ENCODE measurements around the gene C20orf202. TPM values are rescaled to one million over a fixed set of nuclear protein-coding genes. Genes with fewer than 3 reads are reported as not detected.
A peak's percentile ranks its signal among the peaks of the same experiment; 100 is the strongest.

C20orf202 gene
- total RNA-seq, 1 experiment from 2014 or later = 0.05 TPM

- no peak for DNase-seq (ENCODE audit: extremely low read depth, low read depth)
These were observed 20.1 kb upstream of the C20orf202 start for GRCh38 chr20:1183153-1183552.

GRCh38 chr20:1184260-1184637 lies 19.0 kb upstream of the C20orf202 start:
- no peak for DNase-seq (ENCODE audit: extremely low read depth, low read depth)

GRCh38 chr20:1184638-1185315 lies 18.5 kb upstream of the C20orf202 start, which contains the start of gene TMEM74B:
Gene TMEM74B (minus strand): TSS chr20:1184981. CDS start chr20:1183801, 1,180 bp downstream.
- no peak for DNase-seq (ENCODE audit: extremely low read depth, low read depth)

- DNase-seq (ENCODE audit: extremely low read depth, low read depth) = no peak
These were observed 17.9 kb upstream of the C20orf202 start for GRCh38 chr20:1185316-1185741.

- DNase-seq (ENCODE audit: extremely low read depth, low read depth) = peak; percentile 64
These were observed 17.4 kb upstream of the C20orf202 start for GRCh38 chr20:1185790-1186334.

- no peak for DNase-seq (ENCODE audit: extremely low read depth, low read depth)
These were observed 16.8 kb upstream of the C20orf202 start for GRCh38 chr20:1186367-1186991.

GRCh38 chr20:1187605-1188171 lies 15.6 kb upstream of the C20orf202 start:
- no peak for DNase-seq (ENCODE audit: extremely low read depth, low read depth)

GRCh38 chr20:1188347-1188746 lies 14.9 kb upstream of the C20orf202 start:
- no peak for DNase-seq (ENCODE audit: extremely low read depth, low read depth)

GRCh38 chr20:1189827-1190226 lies 13.4 kb upstream of the C20orf202 start:
- DNase-seq (ENCODE audit: extremely low read depth, low read depth) = no peak

- DNase-seq (ENCODE audit: extremely low read depth, low read depth) = no peak
These were observed 12.4 kb upstream of the C20orf202 start for GRCh38 chr20:1190847-1191246.

- DNase-seq (ENCODE audit: extremely low read depth, low read depth) = no peak
These were observed 12.0 kb upstream of the C20orf202 start for GRCh38 chr20:1191299-1191698.

- no peak for DNase-seq (ENCODE audit: extremely low read depth, low read depth)
These were observed 8.0 kb upstream of the C20orf202 start for GRCh38 chr20:1195226-1195625.

GRCh38 chr20:1196634-1197033 lies 6.6 kb upstream of the C20orf202 start:
- DNase-seq (ENCODE audit: extremely low read depth, low read depth) = no peak

GRCh38 chr20:1197801-1198200 lies 5.5 kb upstream of the C20orf202 start:
- DNase-seq (ENCODE audit: extremely low read depth, low read depth) = no peak

- DNase-seq (ENCODE audit: extremely low read depth, low read depth) = no peak
These were observed 4.5 kb upstream of the C20orf202 start for GRCh38 chr20:1198751-1199150.

GRCh38 chr20:1199212-1199873 lies 3.9 kb upstream of the C20orf202 start:
- no peak for DNase-seq (ENCODE audit: extremely low read depth, low read depth)

- DNase-seq (ENCODE audit: extremely low read depth, low read depth) = no peak
These were observed 3.3 kb upstream of the C20orf202 start for GRCh38 chr20:1199964-1200363.

GRCh38 chr20:1203630-1204029 lies 376 bp downstream of the C20orf202 start:
- DNase-seq (ENCODE audit: extremely low read depth, low read depth) = no peak

GRCh38 chr20:1204113-1204512 lies 859 bp downstream of the C20orf202 start:
- DNase-seq (ENCODE audit: extremely low read depth, low read depth) = no peak

- no peak for DNase-seq (ENCODE audit: extremely low read depth, low read depth)
These were observed 1.3 kb downstream of the C20orf202 start for GRCh38 chr20:1204576-1204975.

- DNase-seq (ENCODE audit: extremely low read depth, low read depth) = no peak
These were observed 2.5 kb downstream of the C20orf202 start for GRCh38 chr20:1205802-1206201.

All from NCI-H460 (cell line).